ENCODE data around the gene SEL1L.
"Not testable (repeated sequence)": the region's sequence is repeated elsewhere in the genome, so short reads cannot be mapped to it uniquely, and the experiment has no call there.

SEL1L gene

GRCh38 chr14:81430235-81430634 lies 103.4 kb downstream of the SEL1L start:
- TF ChIP-seq CTCF (IDR thresholded peaks at IDR 0.05; ENCODE audit: insufficient read depth, low read depth, low read length, missing control alignments), result no peak
- no peak overlapping the region for H3K4me3 ChIP-seq (ENCODE audit: low read length)
- DNase-seq (ENCODE audit: low read depth), result no peak

- DNase-seq (ENCODE audit: low read depth), result not testable (repeated sequence)
Observed at GRCh38 chr14:81429749-81430148, 103.9 kb downstream of the SEL1L start.

GRCh38 chr14:81429028-81429427 lies 104.6 kb downstream of the SEL1L start:
- TF ChIP-seq CTCF (IDR thresholded peaks at IDR 0.05; ENCODE audit: insufficient read depth, low read depth, low read length, missing control alignments), result no peak
- DNase-seq (ENCODE audit: low read depth), result no peak
- no peak overlapping the region for H3K4me3 ChIP-seq (ENCODE audit: low read length)

More at GRCh38 chr14:81429749-81430148, 103.9 kb downstream of the SEL1L start:
- not testable (repeated sequence) for H3K4me3 ChIP-seq (ENCODE audit: low read length)

GRCh38 chr14:81427348-81428058 lies 106.2 kb downstream of the SEL1L start:
- DNase-seq (ENCODE audit: low read depth), result peak; percentile 10
- H3K4me3 ChIP-seq (ENCODE audit: low read length), result no peak overlapping the region
- no peak for TF ChIP-seq CTCF (IDR thresholded peaks at IDR 0.05; ENCODE audit: insufficient read depth, low read depth, low read length, missing control alignments)

GRCh38 chr14:81423504-81423903 lies 110.1 kb downstream of the SEL1L start:
- no peak for TF ChIP-seq CTCF (IDR thresholded peaks at IDR 0.05; ENCODE audit: insufficient read depth, low read depth, low read length, missing control alignments)
- H3K4me3 ChIP-seq (ENCODE audit: low read length), result no peak overlapping the region
- no peak for DNase-seq (ENCODE audit: low read depth)
